SU-DHL-6 (cell line): Measurements from ENCODE around the gene SEC63.
"Not testable (repeated sequence)": the region's sequence is repeated elsewhere in the genome, so short reads cannot be mapped to it uniquely, and the experiment has no call there.

Experiments
- CTCF ChIP-seq: fragments of 200-600 bp; sonication (generic); IDR thresholded peaks from one replicate; pipeline ENCODE4 v1.5.1; 2017; ENCODE audit warnings: antibody characterized with exemption, mild to moderate bottlenecking, low read length, moderate library complexity; ENCODE audit not compliant: insufficient read depth, poor library complexity, severe bottlenecking
- EZH2phosphoT487 ChIP-seq: fragments of 200-600 bp; sonication (generic), shearing (Covaris generic); conservative IDR thresholded peaks from 2 replicates; pipeline ENCODE4 v1.6.1; 2018; ENCODE audit warnings: mild to moderate bottlenecking, antibody characterized with exemption, low read length, moderate library complexity, mixed read lengths

- not testable (repeated sequence) for TF ChIP-seq CTCF, EZH2phosphoT487
Measured at GRCh38 chr6:107953858-107954414, 4.1 kb downstream of the SEC63 start.
